Left cardiac atrium (tissue), 4 donors: ENCODE results near the gene SYNE1. TPM values are rescaled to one million over a fixed set of nuclear protein-coding genes. Genes with fewer than 3 reads are reported as not detected.
"Not testable (repeated sequence)": the region's sequence is repeated elsewhere in the genome, so short reads cannot be mapped to it uniquely, and the experiment has no call there.

Experiments
- ATAC-seq, 2 donors: fragments of 200-7000 bp; cut with Tn5 transposase; one replicate each; pipeline ENCODE4 v1.9.1; 2020; ENCODE audit warnings: mild to moderate bottlenecking in 2 of 2, moderate library complexity in 2 of 2
- DNase-seq: peaks from one replicate; pipeline ENCODE4 v3.0.0-alpha.2; 2020
- intact Hi-C, 2 donors: fragments of 100-400 bp; cut with DNase I; formaldehyde crosslinking; loops; one replicate each; pipeline versions ENCODE4 v1.14.1 to v1.15.1; 2022 to 2023
- total RNA-seq, 2 donors: library from RNA; stranded (reverse); fragmentation: NEBNext Ultra II Directional; extraction: Animal tissue kit (Norgen Biotek cat#: 25700); gene quantifications; one replicate each; pipeline ENCODE4 v1.2.1, GENCODE V29; 2021
- donor health status: DM: no; HTN: yes; CAD: no.
- donor health status: DM: no; HTN: yes; CAD: no; lungs with severe emphysema.
- donor health status: DM: yes; HTN: yes; CAD: no.
- donor health status: Dilated cardiomyopathy.

SYNE1 gene
- total RNA-seq, 2 donors from 2014 or later: 93.4 to 112 TPM

DNA sequence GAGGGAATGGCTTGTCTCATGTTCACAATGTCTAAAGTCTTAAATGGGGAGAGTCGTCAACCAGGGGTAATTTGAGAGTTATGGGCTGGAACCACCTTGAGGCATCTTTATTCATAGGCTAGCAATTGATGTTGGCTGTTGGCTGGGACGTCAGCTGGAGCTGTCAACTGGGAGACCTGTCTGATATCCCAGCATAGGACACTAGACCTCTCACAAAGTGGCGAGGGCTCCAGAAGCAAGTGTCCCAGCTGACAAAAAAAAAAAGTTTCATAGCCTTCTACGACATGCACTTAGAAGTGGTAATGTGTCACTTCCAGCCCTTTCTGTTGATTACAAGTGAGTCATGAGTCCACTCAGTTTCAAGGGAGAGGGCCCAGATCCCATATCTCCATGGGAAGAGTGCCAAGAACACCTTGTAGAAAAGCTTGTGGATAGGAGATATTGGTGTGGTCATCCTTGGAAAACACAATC lies 551.7 kb downstream of the SYNE1 start:
- intact Hi-C loops: no loop called here
- DNase-seq (no peak), ATAC-seq (peak; percentile 78 to 92)

DNA sequence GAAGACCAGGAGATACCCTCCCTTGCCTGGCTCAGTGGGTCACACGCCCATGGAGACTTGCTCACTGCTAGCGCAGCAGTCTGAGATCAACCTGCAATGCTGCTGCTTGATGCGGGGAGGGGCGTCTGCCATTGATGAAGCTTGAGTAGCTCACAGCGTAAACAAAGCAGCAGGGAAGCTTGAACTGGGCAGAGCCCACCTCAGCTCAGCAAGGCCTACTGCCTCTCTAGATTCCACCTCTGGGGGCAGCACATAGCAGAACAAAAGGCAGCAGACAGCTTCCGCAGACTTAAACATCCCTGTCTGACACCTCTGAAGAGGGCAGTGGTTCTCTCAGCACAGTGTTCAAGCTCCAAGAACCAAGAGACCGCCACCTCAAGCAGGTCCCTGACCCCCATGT lies 558.4 kb downstream of the SYNE1 start:
- intact Hi-C loops: no loop called here
- ATAC-seq: no peak

DNA sequence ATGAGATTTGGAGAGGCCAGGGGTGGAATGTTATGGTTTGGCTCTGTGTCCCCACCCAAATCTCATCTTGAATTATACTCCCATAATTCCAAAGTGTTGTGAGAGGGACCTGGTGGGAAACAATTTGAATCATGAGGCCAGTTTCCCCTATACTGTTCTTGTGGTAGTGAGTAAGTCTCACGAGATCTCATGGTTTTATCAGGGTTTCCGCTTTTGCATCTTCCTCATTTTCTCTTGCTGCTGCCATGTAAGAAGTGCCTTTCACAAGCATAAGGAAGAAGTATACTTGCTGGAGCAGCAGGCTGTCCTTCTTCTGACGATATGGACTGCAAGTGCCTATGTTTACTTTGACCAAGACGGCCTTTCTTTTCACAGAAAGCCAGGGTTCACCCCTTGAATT lies 559.2 kb downstream of the SYNE1 start:
- ATAC-seq: no peak
- no peak for DNase-seq
- intact Hi-C loops: no loop called here

More for the DNA sequence above, 558.4 kb downstream of the SYNE1 start:
- no peak for DNase-seq

DNA sequence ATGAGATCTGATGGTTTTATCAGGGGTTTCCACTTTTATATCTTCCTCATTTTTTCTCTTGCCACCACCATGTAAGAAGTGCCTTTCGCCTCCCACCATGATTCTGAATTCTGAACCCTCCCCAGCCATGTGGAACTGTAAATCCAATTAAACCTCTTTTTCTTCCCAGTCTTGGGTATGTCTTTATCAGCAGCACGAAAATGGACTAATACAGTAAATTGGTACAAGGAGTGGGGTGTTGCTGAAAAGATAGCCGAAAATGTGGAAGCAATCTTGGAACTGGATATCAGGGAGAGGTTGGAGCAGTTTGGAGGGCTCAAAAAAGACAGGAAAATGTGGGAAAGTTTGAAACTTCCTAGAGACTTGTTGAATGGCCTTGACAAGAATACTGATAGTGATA lies 560.9 kb downstream of the SYNE1 start:
- ATAC-seq, DNase-seq, intact Hi-C loops: not testable (repeated sequence)

DNA sequence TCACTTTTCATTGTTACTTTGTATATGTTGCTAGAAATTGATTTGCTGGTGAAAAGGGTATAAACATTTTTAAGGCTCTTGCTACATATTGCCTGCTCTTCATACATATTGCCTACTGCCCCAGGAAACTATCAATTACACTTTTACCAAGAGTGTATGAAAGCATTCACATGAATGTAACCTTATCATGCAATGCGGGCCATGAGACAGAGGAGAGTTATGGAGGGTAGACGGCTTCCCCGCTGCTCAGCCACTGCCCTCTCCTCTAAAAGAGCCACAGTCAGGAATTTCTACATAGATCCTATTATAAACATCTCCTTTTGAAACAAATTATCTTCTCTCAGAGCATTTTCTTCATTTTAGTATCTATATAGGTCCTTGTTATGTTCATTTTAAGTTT lies 565.3 kb downstream of the SYNE1 start:
- intact Hi-C loops: no loop called here
- ATAC-seq (no peak), DNase-seq (no peak)

Other genes with a start within 250 kb of the SYNE1 start
- 10 to 100 TPM; 13.4 to 13.9 TPM for gene MYCT1, start 60.5 kb upstream of the SYNE1 start, total RNA-seq
- gene VIP, start 113.4 kb upstream of the SYNE1 start, total RNA-seq: under 1 TPM in 1 of 2 donors, not detected in 1; 0.59 TPM